WTC11 (cell line): Measurements from ENCODE around the gene GCAT.

Experiments
- TF ChIP-seq, protein P1 (sequence below): sonication (generic); formaldehyde crosslinking; IDR thresholded peaks from 2 replicates; pipeline ENCODE4 v1.8.1; 2023; ENCODE audit warnings: mild to moderate bottlenecking, moderate library complexity, missing genetic modification reagents
- TF ChIP-seq, protein P2 (sequence below): fragments of 200-600 bp; IDR thresholded peaks from 2 replicates; pipeline ENCODE4 v1.8.0; 2022; ENCODE audit warnings: antibody characterized with exemption

DNA sequence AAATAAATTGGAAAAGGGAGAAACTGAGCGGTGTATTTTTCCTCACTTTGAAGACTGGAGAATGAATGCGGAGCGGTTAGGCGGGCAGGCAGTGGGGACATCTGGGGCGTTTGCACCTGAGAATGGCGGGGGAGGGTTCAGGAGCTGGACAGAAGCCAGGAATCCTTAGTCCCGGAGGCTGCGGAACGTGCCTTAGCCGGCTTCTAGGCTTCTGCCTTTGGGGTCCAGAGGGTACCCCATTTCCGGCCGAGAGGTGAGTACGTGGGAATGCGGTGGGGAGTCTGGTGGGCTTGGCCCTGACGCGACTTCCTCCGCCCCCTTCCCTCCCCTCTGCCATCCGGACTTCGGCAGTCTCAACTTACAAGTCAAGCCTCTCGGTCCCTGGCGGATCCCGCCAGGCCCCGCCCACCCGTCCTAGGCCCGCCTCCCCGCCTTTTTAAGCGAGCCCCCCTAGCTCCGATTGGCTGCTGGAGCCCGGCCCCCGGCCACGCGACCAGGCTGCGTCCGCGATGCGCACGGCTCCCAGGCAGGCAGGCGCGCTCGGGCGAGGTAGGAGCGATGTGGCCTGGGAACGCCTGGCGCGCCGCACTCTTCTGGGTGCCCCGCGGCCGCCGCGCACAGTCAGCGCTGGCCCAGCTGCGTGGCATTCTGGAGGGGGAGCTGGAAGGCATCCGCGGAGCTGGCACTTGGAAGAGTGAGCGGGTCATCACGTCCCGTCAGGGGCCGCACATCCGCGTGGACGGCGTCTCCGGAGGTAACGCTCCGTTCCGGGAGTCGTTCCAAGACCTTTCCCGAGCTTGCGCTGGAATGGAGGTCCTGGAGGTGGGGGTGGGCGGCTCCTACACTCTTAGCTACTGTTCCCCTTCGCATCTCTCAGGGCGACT, at the start of gene GCAT:
- TF ChIP-seq, protein P1, sequence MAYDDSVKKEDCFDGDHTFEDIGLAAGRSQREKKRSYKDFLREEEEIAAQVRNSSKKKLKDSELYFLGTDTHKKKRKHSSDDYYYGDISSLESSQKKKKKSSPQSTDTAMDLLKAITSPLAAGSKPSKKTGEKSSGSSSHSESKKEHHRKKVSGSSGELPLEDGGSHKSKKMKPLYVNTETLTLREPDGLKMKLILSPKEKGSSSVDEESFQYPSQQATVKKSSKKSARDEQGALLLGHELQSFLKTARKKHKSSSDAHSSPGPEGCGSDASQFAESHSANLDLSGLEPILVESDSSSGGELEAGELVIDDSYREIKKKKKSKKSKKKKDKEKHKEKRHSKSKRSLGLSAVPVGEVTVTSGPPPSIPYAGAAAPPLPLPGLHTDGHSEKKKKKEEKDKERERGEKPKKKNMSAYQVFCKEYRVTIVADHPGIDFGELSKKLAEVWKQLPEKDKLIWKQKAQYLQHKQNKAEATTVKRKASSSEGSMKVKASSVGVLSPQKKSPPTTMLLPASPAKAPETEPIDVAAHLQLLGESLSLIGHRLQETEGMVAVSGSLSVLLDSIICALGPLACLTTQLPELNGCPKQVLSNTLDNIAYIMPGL (CRISPR knock-in tag) = 0 out of 2 replicates have a peak, but pooled peaks have one; percentile 42
- TF ChIP-seq, protein P2, sequence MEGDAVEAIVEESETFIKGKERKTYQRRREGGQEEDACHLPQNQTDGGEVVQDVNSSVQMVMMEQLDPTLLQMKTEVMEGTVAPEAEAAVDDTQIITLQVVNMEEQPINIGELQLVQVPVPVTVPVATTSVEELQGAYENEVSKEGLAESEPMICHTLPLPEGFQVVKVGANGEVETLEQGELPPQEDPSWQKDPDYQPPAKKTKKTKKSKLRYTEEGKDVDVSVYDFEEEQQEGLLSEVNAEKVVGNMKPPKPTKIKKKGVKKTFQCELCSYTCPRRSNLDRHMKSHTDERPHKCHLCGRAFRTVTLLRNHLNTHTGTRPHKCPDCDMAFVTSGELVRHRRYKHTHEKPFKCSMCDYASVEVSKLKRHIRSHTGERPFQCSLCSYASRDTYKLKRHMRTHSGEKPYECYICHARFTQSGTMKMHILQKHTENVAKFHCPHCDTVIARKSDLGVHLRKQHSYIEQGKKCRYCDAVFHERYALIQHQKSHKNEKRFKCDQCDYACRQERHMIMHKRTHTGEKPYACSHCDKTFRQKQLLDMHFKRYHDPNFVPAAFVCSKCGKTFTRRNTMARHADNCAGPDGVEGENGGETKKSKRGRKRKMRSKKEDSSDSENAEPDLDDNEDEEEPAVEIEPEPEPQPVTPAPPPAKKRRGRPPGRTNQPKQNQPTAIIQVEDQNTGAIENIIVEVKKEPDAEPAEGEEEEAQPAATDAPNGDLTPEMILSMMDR = no peak
